Ecto neural progenitor cell (in vitro differentiated cells): ENCODE data around the gene DECR2.

Experiments used
- DNase-seq: peaks from one replicate; pipeline ENCODE4 v3.0.0-alpha.2; 2018; ENCODE audit warnings: low spot score

Gene DECR2

GRCh38 chr16:444027-444426, 42.3 kb downstream of the DECR2 start:
- no peak for DNase-seq

GRCh38 chr16:445566-445965, 43.9 kb downstream of the DECR2 start:
- DNase-seq, result no peak

DNA sequence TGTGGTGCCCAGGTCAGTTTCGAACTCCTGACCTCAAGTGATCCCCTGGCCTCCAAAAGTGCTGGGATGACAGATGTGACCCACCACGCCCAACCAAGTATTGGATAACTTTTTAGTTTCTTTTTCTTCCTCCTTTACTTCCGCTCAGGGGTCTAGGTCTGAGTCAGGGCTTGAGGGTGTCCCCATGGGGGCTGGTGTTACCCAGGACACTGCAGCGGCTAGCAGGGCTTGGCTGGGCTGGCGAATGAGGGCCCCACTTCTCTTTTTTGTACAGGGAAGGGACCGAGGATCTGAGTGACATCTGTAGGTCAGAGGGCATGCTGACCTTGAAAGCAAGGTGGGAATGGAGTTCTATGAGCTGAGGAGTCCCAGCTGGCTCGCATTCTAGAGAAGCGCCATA, 48.7 kb downstream of the DECR2 start:
- DNase-seq, result no peak

GRCh38 chr16:450785-451512, 49.3 kb downstream of the DECR2 start:
- DNase-seq, result no peak

- DNase-seq, result no peak
These were observed 52.8 kb downstream of the DECR2 start for GRCh38 chr16:454397-454940.

- DNase-seq, result no peak
These were observed 53.8 kb downstream of the DECR2 start for GRCh38 chr16:455453-455852.

GRCh38 chr16:456891-457483, 55.3 kb downstream of the DECR2 start:
- DNase-seq, result no peak

- DNase-seq, result no peak
These were observed 56.2 kb downstream of the DECR2 start for GRCh38 chr16:457732-458400.

DNA sequence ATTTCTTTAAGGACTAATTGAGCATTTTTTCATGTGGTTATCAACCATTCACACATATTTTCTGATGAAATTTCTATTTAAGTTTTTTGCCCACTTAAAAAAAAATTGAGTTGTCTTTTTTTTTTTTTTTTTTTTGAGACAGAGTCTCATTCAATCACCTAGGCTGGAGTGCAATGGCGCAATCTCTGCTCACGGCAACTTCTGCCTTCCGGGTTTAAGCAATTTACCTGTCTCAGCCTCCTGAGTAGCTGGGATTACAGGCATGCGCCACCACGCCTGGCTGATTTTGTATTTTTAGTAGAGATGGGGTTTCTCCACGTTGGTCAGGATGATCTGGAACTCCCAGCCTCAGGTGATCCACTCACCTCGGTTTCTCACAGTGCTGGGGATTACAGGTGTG, 58.1 kb downstream of the DECR2 start:
- no peak for DNase-seq

GRCh38 chr16:460787-461186, 59.1 kb downstream of the DECR2 start:
- DNase-seq, result no peak
